Trophoblast cell (in vitro differentiated cells and primary cell): ENCODE results near the gene CLCN2.

ENCODE experiments used
- DNase-seq, 2 donors: peaks; one replicate each; pipeline ENCODE4 v3.0.0-alpha.2; 2016
- H2AFZ ChIP-seq: 2 replicates; pipeline ENCODE4 v1.6.1; 2013; ENCODE audit warnings: low read length, moderate library complexity, mild to moderate bottlenecking; ENCODE audit not compliant: insufficient read depth, poor library complexity
- H2AK5ac ChIP-seq: 2 replicates; pipeline ENCODE4 v1.6.1; 2013; ENCODE audit warnings: mild to moderate bottlenecking, low read length
- H2BK120ac ChIP-seq: 2 replicates; pipeline ENCODE4 v1.6.1; 2013; ENCODE audit warnings: low read length, mild to moderate bottlenecking, moderate library complexity; ENCODE audit not compliant: insufficient read depth, poor library complexity
- H2BK12ac ChIP-seq: 2 replicates; pipeline ENCODE4 v1.6.1; 2013; ENCODE audit warnings: mild to moderate bottlenecking, low read length, moderate library complexity
- H2BK5ac ChIP-seq: 2 replicates; pipeline ENCODE4 v1.6.1; 2013; ENCODE audit warnings: low read length, low read depth, moderate library complexity, mild to moderate bottlenecking; ENCODE audit not compliant: poor library complexity
- H3K14ac ChIP-seq: 2 replicates; pipeline ENCODE4 v1.6.1; 2013; ENCODE audit warnings: mild to moderate bottlenecking, low read length
- H3K18ac ChIP-seq: 2 replicates; pipeline ENCODE4 v1.6.1; 2013; ENCODE audit warnings: mild to moderate bottlenecking, low read length
- H3K23ac ChIP-seq: 2 replicates; pipeline ENCODE4 v1.6.1; 2013; ENCODE audit warnings: low read length
- H3K27ac ChIP-seq: 2 replicates; pipeline ENCODE4 v1.5.1; 2013; ENCODE audit warnings: low read depth, mild to moderate bottlenecking, inconsistent platforms, low read length, moderate library complexity
- H3K27me3 ChIP-seq: 2 replicates; pipeline ENCODE4 v1.6.1; 2013; ENCODE audit warnings: inconsistent platforms, mild to moderate bottlenecking, low read length, moderate library complexity; ENCODE audit not compliant: insufficient read depth
- H3K36me3 ChIP-seq, 2 experiments: 1 replicate in 1 of 2; 2 replicates in 1 of 2; pipeline ENCODE4 v1.6.1; 2013; ENCODE audit warnings: low read length in 2 of 2, mild to moderate bottlenecking in 2 of 2, moderate library complexity in 1 of 2; ENCODE audit not compliant: insufficient read depth in 2 of 2, control insufficient read depth in 1 of 2
- H3K4ac ChIP-seq: 2 replicates; pipeline ENCODE4 v1.6.1; 2013; ENCODE audit warnings: low read depth, mild to moderate bottlenecking, low read length, moderate library complexity
- H3K4me1 ChIP-seq, 2 experiments: 1 replicate in 1 of 2; 2 replicates in 1 of 2; pipeline ENCODE4 v1.6.1; 2013; ENCODE audit warnings: low read length in 2 of 2, mild to moderate bottlenecking in 2 of 2, moderate library complexity in 1 of 2; ENCODE audit not compliant: insufficient read depth in 2 of 2, control insufficient read depth in 1 of 2
- H3K4me2 ChIP-seq: 2 replicates; pipeline ENCODE4 v1.6.1; 2013; ENCODE audit warnings: inconsistent platforms, mild to moderate bottlenecking, low read length, moderate library complexity
- H3K4me3 ChIP-seq: 2 replicates; pipeline ENCODE4 v1.5.1; 2013; ENCODE audit warnings: mild to moderate bottlenecking, low read depth, low read length, inconsistent platforms
- H3K79me1 ChIP-seq: one replicate; pipeline ENCODE4 v1.6.1; 2013; ENCODE audit warnings: low read length
- H3K79me2 ChIP-seq: 2 replicates; pipeline ENCODE4 v1.6.1; 2013; ENCODE audit warnings: low read length, mild to moderate bottlenecking; ENCODE audit not compliant: control insufficient read depth, insufficient read depth, poor library complexity
- H3K9ac ChIP-seq: 2 replicates; pipeline ENCODE4 v1.6.1; 2013; ENCODE audit warnings: mild to moderate bottlenecking, low read length
- H3K9me3 ChIP-seq: 2 replicates; pipeline ENCODE4 v1.6.1; 2013; ENCODE audit warnings: low read depth, mild to moderate bottlenecking, control low read depth, inconsistent platforms, low read length; ENCODE audit not compliant: insufficient read depth
- H4K12ac ChIP-seq: 2 replicates; pipeline ENCODE4 v1.6.1; 2013; ENCODE audit warnings: low read depth, mild to moderate bottlenecking, low read length, moderate library complexity
- H4K8ac ChIP-seq: 2 replicates; pipeline ENCODE4 v1.6.1; 2013; ENCODE audit warnings: low read depth, mild to moderate bottlenecking, low read length, moderate library complexity
- H4K91ac ChIP-seq: one replicate; pipeline ENCODE4 v1.6.1; 2013; ENCODE audit warnings: low read depth, mild to moderate bottlenecking, low read length, moderate library complexity
- WGBS: extraction: QIAGEN DNeasy Blood & Tissue Kit; methylation state at CpG from one replicate; pipeline ENCODE4 v1.1.7; 2013; ENCODE audit warnings: missing lambda C conversion rate; ENCODE audit not compliant: insufficient read length, insufficient coverage; ENCODE audit errors: extremely low coverage; 5-methylcytosine and 5-hydroxymethylcytosine counted together

The CLCN2 gene

GRCh38 chr3:184308744-184309143, 52.7 kb downstream of the CLCN2 start:
- no peak overlapping the region for H4K12ac ChIP-seq
- no peak overlapping the region for H2BK12ac ChIP-seq
- no peaks in the 10 kb centered on the region for H3K79me1 ChIP-seq
- H3K27ac ChIP-seq = no peak overlapping the region
- no peak overlapping the region for H3K9ac ChIP-seq
- no peak overlapping the region for H3K4me2 ChIP-seq
- no CpG with 5 or more reads among the region's 7 CpGs for WGBS
- no peak overlapping the region for H2BK5ac ChIP-seq
- no peaks in the 10 kb centered on the region for H3K9me3 ChIP-seq
- no peak overlapping the region for H3K14ac ChIP-seq
- no peak for DNase-seq
- no peaks in the 10 kb centered on the region for H3K4me1 ChIP-seq
- H3K4me3 ChIP-seq = no peak overlapping the region
- H4K91ac ChIP-seq = no peak overlapping the region
- no peak overlapping the region for H3K4ac ChIP-seq
- H2AFZ ChIP-seq = no peak overlapping the region
- H3K18ac ChIP-seq = no peak overlapping the region
- H3K23ac ChIP-seq = no peak overlapping the region
- H3K79me2 ChIP-seq = no peaks in the 10 kb centered on the region
- H2BK120ac ChIP-seq = no peak overlapping the region
- H2AK5ac ChIP-seq = no peak overlapping the region
- H3K36me3 ChIP-seq = peaks cover 38 to 53% of the 10 kb centered on the region in 2 experiments
- H3K27me3 ChIP-seq = no peaks in the 10 kb centered on the region
- no peak overlapping the region for H4K8ac ChIP-seq

GRCh38 chr3:184307915-184308314, 53.5 kb downstream of the CLCN2 start:
- Histone ChIP-seq H3K4me3 (no peak overlapping the region), H2AK5ac (no peak overlapping the region)

GRCh38 chr3:184306341-184306972, 54.9 kb downstream of the CLCN2 start:
- H3K79me2 ChIP-seq = no peaks in the 10 kb centered on the region
- H4K8ac ChIP-seq = no peak overlapping the region
- no peak overlapping the region for H2BK12ac ChIP-seq
- no peaks in the 10 kb centered on the region for H3K9me3 ChIP-seq
- H3K14ac ChIP-seq = no peak overlapping the region
- H3K36me3 ChIP-seq = peaks cover 58 to 76% of the 10 kb centered on the region in 2 experiments
- H3K4ac ChIP-seq = no peak overlapping the region
- no peak overlapping the region for H4K12ac ChIP-seq
- H4K91ac ChIP-seq = no peak overlapping the region
- H2BK5ac ChIP-seq = no peak overlapping the region
- DNase-seq = no peak
- no peak overlapping the region for H3K4me2 ChIP-seq
- no peak overlapping the region for H2AFZ ChIP-seq
- no peak overlapping the region for H3K27ac ChIP-seq
- no peak overlapping the region for H3K23ac ChIP-seq
- no peak overlapping the region for H3K9ac ChIP-seq
- H2BK120ac ChIP-seq = no peak overlapping the region
- H2AK5ac ChIP-seq = no peak overlapping the region
- no peaks in the 10 kb centered on the region for H3K4me1 ChIP-seq
- no peaks in the 10 kb centered on the region for H3K79me1 ChIP-seq
- H3K27me3 ChIP-seq = no peaks in the 10 kb centered on the region
- H3K18ac ChIP-seq = no peak overlapping the region
- WGBS = no CpG with 5 or more reads among the region's 4 CpGs
- H3K4me3 ChIP-seq = no peak overlapping the region

More at GRCh38 chr3:184307915-184308314, 53.5 kb downstream of the CLCN2 start:
- no peaks in the 10 kb centered on the region for H3K27me3 ChIP-seq
- H3K9me3 ChIP-seq = no peaks in the 10 kb centered on the region
- H3K4ac ChIP-seq = no peak overlapping the region
- no peaks in the 10 kb centered on the region for H3K79me1 ChIP-seq
- no peak overlapping the region for H4K91ac ChIP-seq
- H3K4me1 ChIP-seq = no peaks in the 10 kb centered on the region
- no peak for DNase-seq
- H4K8ac ChIP-seq = no peak overlapping the region
- H2BK5ac ChIP-seq = no peak overlapping the region
- 100% methylated on average over 1 of the region's 9 CpGs for WGBS
- no peak overlapping the region for H2AFZ ChIP-seq
- peaks cover 44 to 62% of the 10 kb centered on the region in 2 experiments for H3K36me3 ChIP-seq
- no peak overlapping the region for H2BK12ac ChIP-seq
- H3K18ac ChIP-seq = no peak overlapping the region
- no peak overlapping the region for H2BK120ac ChIP-seq
- H3K23ac ChIP-seq = no peak overlapping the region
- H3K9ac ChIP-seq = no peak overlapping the region
- no peak overlapping the region for H3K27ac ChIP-seq
- H3K79me2 ChIP-seq = no peaks in the 10 kb centered on the region
- no peak overlapping the region for H3K14ac ChIP-seq
- no peak overlapping the region for H3K4me2 ChIP-seq
- H4K12ac ChIP-seq = no peak overlapping the region

- Histone ChIP-seq H3K4me2 (no peak overlapping the region), H3K18ac (no peak overlapping the region), H3K36me3 (peaks cover 59 to 79% of the 10 kb centered on the region in 2 experiments), H4K12ac (no peak overlapping the region), H2AK5ac (no peak overlapping the region), H2BK5ac (no peak overlapping the region), H3K4me1 (no peaks in the 10 kb centered on the region), H3K4ac (no peak overlapping the region), H3K79me2 (no peaks in the 10 kb centered on the region), H2AFZ (no peak overlapping the region), H3K79me1 (no peaks in the 10 kb centered on the region), H3K23ac (no peak overlapping the region), H2BK120ac (no peak overlapping the region), H3K4me3 (no peak overlapping the region), H4K91ac (no peak overlapping the region), H3K27ac (no peak overlapping the region), H3K9me3 (no peaks in the 10 kb centered on the region), H2BK12ac (no peak overlapping the region), H3K27me3 (no peaks in the 10 kb centered on the region), H3K14ac (no peak overlapping the region), H4K8ac (no peak overlapping the region), H3K9ac (no peak overlapping the region)
- peak in 1 of 2 donors; percentile 7 for DNase-seq
- no CpG with 5 or more reads among the region's 1 CpG for WGBS
Measured at GRCh38 chr3:184305577-184305976, 55.8 kb downstream of the CLCN2 start.
